Gastrocnemius medialis (tissue), 4 donors: ENCODE measurements around the gene CTNNA2. TPM values are rescaled to one million over a fixed set of nuclear protein-coding genes. Genes with fewer than 3 reads are reported as not detected.

Experiments used
- ATAC-seq, 2 donors: fragments of 150-250 bp; one replicate each; pipeline ENCODE4 v1.9.1; 2016
- DNase-seq, 2 donors: peaks; one replicate each; pipeline ENCODE4 v3.0.0-alpha.2; 2019
- H3K27ac ChIP-seq, 4 donors: fragments of 200-600 bp; sonication (generic); 1 replicate in 1 of 4; 2 replicates in 3 of 4; pipeline ENCODE4 v1.5.1; 2016 to 2018; ENCODE audit warnings: mild to moderate bottlenecking in 2 of 4, moderate library complexity in 1 of 4
- H3K27me3 ChIP-seq, 3 donors: fragments of 200-600 bp; sonication (generic) in 2 of 3; 1 replicate in 1 of 3; 2 replicates in 2 of 3; pipeline versions ENCODE4 v1.5.1 to v1.6.0; 2016 to 2019; ENCODE audit warnings: mild to moderate bottlenecking in 1 of 3, moderate library complexity in 1 of 3
- H3K36me3 ChIP-seq, 2 donors: fragments of 200-600 bp; sonication (generic) in 1 of 2; one replicate each; pipeline ENCODE4 v1.5.1; 2017 to 2018
- H3K4me1 ChIP-seq, 2 donors: fragments of 200-600 bp; sonication (generic) in 1 of 2; one replicate each; pipeline ENCODE4 v1.5.1; 2016 to 2017; ENCODE audit warnings: mild to moderate bottlenecking in 2 of 2
- H3K4me3 ChIP-seq, 4 donors: fragments of 200-600 bp; sonication (generic) in 3 of 4; 1 replicate in 1 of 4; 2 replicates in 3 of 4; pipeline ENCODE4 v1.5.1; 2016 to 2019; ENCODE audit warnings: mild to moderate bottlenecking in 2 of 4
- H3K9me3 ChIP-seq, 3 donors: fragments of 200-600 bp; sonication (generic) in 2 of 3; 1 replicate in 1 of 3; 2 replicates in 2 of 3; pipeline ENCODE4 v1.5.1; 2016 to 2019
- POLR2A ChIP-seq, 2 donors: fragments of 450-650 bp; IDR thresholded peaks; one replicate each; pipeline ENCODE4 v1.6.1; 2017; ENCODE audit warnings: antibody characterized with exemption in 2 of 2, mild to moderate bottlenecking in 2 of 2, moderate library complexity in 2 of 2
- in situ Hi-C, 4 donors: fragments of 200-750 bp; cut with MboI; loops; one replicate each; pipeline versions ENCODE4 v1.15.0 to v1.8.0; 2017; ENCODE audit warnings: low sequenced_read_pairs in 4 of 4
- intact Hi-C: fragments of 100-400 bp; cut with DNase I; formaldehyde crosslinking; loops from one replicate; pipeline ENCODE4 v1.15.1; 2023; ENCODE audit warnings: low total_unique reads
- total RNA-seq, 4 donors: library from RNA; depleted of rRNA; stranded (reverse); fragments of >200 nt; gene quantifications; one replicate each; pipeline versions ENCODE4 v1.1.0 to v1.2.3, GENCODE V29; 2016
- TF ChIP-seq, protein P1 (sequence below), 5 experiments: fragments of 450-650 bp in 3 of 5; fragments of 200-600 bp in 2 of 5; sonication (generic) in 2 of 5; IDR thresholded peaks in 4 of 5; conservative IDR thresholded peaks in 1 of 5; 1 replicate in 4 of 5; 2 replicates in 1 of 5; pipeline ENCODE4 v1.5.1; 2016 to 2019; ENCODE audit warnings: antibody characterized with exemption in 5 of 5, mild to moderate bottlenecking in 3 of 5, moderate library complexity in 3 of 5

CTNNA2 gene
- total RNA-seq, 4 donors from 2014 or later = not detected

DNA sequence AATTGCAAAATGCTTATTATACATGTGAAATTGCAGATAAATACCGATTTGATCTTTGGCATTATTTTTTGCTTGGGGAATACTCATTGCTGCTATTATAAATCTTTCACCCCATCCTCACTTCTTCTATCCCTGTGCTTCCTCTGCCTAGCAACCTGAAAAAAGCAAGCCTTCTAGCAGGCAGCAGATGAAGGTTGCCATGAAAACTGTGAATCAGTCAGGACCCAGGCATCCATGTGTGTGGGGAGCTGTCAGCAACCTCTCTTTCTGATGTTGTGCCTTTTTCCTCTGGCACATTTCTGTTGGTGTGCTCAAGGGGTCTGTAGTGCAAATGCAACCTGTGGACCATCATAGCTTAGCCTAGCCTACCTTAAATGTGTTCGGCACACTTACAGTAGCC is 427.5 kb downstream of the CTNNA2 start:
- no peak for DNase-seq

DNA sequence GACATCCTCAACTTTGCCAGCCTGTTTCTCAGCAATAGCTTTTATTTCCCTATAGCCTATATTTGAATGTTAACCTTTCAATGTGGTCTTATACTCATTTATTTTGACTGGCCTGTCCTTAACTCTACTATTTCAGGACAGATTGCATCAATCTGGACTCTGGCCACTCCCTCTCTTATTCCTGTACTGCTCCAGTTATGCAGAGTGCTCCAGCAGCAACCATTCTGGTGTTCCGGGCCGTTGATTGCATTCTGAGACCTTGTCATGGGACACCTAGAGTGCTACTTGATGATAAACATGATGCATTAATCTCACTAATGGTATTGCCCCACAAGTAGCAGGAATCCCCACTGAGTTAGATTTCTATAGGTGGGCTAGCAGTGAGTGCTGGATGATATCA is 428.3 kb downstream of the CTNNA2 start:
- intact Hi-C loops = no loop called here
- in situ Hi-C loops = no loop called here
- no peak for DNase-seq
- H3K27ac ChIP-seq = no peak overlapping the region
- no peak overlapping the region for H3K4me3 ChIP-seq
- no peaks in the 10 kb centered on the region for H3K27me3 ChIP-seq
- no peak for TF ChIP-seq POLR2A (IDR thresholded peaks at IDR 0.05)
- TF ChIP-seq, protein P1, sequence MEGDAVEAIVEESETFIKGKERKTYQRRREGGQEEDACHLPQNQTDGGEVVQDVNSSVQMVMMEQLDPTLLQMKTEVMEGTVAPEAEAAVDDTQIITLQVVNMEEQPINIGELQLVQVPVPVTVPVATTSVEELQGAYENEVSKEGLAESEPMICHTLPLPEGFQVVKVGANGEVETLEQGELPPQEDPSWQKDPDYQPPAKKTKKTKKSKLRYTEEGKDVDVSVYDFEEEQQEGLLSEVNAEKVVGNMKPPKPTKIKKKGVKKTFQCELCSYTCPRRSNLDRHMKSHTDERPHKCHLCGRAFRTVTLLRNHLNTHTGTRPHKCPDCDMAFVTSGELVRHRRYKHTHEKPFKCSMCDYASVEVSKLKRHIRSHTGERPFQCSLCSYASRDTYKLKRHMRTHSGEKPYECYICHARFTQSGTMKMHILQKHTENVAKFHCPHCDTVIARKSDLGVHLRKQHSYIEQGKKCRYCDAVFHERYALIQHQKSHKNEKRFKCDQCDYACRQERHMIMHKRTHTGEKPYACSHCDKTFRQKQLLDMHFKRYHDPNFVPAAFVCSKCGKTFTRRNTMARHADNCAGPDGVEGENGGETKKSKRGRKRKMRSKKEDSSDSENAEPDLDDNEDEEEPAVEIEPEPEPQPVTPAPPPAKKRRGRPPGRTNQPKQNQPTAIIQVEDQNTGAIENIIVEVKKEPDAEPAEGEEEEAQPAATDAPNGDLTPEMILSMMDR (IDR thresholded peaks at IDR 0.05 in 4 of 5, conservative IDR thresholded peaks at IDR 0.05 in 1 of 5) = no peak
- H3K36me3 ChIP-seq = no peaks in the 10 kb centered on the region
- H3K4me1 ChIP-seq = peaks cover 0 to 15% of the 10 kb centered on the region in 2 donors
- ATAC-seq = peak in 1 of 2 donors; percentile 52
- H3K9me3 ChIP-seq = no peaks in the 10 kb centered on the region

More for the DNA sequence above, 427.5 kb downstream of the CTNNA2 start:
- no peak for TF ChIP-seq POLR2A (IDR thresholded peaks at IDR 0.05)
- TF ChIP-seq, protein P1 (IDR thresholded peaks at IDR 0.05 in 4 of 5, conservative IDR thresholded peaks at IDR 0.05 in 1 of 5) = no peak
- in situ Hi-C loops = no loop called here
- no peak overlapping the region for H3K4me3 ChIP-seq
- H3K4me1 ChIP-seq = peaks cover 0 to 18% of the 10 kb centered on the region in 2 donors
- ATAC-seq = no peak
- no peaks in the 10 kb centered on the region for H3K36me3 ChIP-seq
- no peaks in the 10 kb centered on the region for H3K9me3 ChIP-seq
- no peak overlapping the region for H3K27ac ChIP-seq
- H3K27me3 ChIP-seq = no peaks in the 10 kb centered on the region
- intact Hi-C loops = no loop called here

DNA sequence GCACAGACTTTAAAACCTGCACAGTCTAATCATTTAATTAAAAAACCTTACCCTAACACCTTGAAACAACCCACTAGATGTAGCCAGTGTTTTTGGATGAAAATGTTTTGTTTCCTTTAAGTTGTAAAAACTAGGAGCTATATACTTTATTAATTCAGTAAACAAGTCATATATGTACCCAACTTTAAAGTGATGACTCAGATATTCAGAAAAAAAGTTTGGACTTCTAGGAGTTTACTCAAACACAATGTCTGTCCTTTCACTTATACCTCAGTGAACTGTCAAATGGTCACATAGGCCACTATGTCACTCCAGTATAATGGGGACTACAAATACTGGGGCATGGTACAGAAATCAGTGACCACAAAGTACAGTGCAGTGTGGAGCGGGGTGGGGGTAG is 431.4 kb downstream of the CTNNA2 start:
- Histone ChIP-seq H3K36me3 (no peaks in the 10 kb centered on the region), H3K27me3 (no peaks in the 10 kb centered on the region), H3K9me3 (no peaks in the 10 kb centered on the region), H3K4me3 (no peak overlapping the region), H3K4me1 (peaks cover 0 to 18% of the 10 kb centered on the region in 2 donors), H3K27ac (no peak overlapping the region)
- intact Hi-C loops = no loop called here
- ATAC-seq (no peak), DNase-seq (no peak)
- TF ChIP-seq, protein P1 (IDR thresholded peaks at IDR 0.05 in 4 of 5, conservative IDR thresholded peaks at IDR 0.05 in 1 of 5) = no peak
- no peak for TF ChIP-seq POLR2A (IDR thresholded peaks at IDR 0.05)
- in situ Hi-C loops = no loop called here

DNA sequence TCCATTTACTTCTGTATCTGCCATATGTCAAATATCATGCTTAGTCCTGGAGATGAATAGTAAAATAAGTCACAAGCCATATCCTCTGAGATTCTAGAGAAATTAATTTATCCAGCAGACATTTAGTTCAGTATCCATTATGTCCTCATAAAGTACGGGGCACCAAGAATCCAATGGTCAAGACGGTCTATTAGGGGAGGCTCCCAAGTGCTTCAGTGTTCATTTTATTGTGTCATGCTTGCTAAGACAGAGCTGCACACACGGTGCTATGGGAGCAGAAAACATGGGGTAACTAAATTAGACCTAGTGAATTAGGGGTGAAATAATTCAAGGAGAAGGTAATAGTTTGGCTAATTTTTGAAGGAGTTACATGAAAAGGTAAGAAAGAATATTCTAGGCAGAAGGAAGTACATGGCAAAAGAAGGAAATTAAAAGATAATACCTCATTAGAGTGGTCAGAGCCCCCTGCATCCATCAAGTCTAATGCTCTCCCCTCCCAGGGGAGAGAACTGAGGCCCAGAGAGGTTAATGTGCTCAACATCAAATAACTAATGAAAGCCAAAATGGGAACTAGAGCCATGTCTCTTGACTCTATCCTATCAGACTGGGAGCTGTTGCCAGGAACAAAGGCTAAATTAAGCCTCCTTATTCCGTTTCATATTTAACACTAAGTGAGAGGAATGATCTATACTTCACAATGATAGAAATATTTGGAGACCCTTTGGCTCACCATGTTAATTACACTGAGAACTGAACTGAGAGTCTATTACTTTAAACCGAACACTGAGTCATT is 433.0 kb downstream of the CTNNA2 start:
- H3K36me3 ChIP-seq = no peaks in the 10 kb centered on the region
- no peak overlapping the region for H3K27ac ChIP-seq
- intact Hi-C loops (no loop called here), in situ Hi-C loops (no loop called here)
- no peaks in the 10 kb centered on the region for H3K9me3 ChIP-seq
- no peak for DNase-seq
- ATAC-seq = no peak
- H3K27me3 ChIP-seq = no peaks in the 10 kb centered on the region
- TF ChIP-seq POLR2A (IDR thresholded peaks at IDR 0.05) = no peak
- TF ChIP-seq, protein P1 (IDR thresholded peaks at IDR 0.05 in 4 of 5, conservative IDR thresholded peaks at IDR 0.05 in 1 of 5) = no peak
- no peak overlapping the region for H3K4me3 ChIP-seq
- peaks cover 0 to 16% of the 10 kb centered on the region in 2 donors for H3K4me1 ChIP-seq
